CD14-positive monocyte (primary cell): ENCODE measurements around the gene SLC25A52. TPM values are rescaled to one million over a fixed set of nuclear protein-coding genes. Genes with fewer than 3 reads are reported as not detected.

ENCODE experiments used
- DNase-seq, 3 donors: peaks; one replicate each; pipeline ENCODE4 v3.0.0-alpha.2; 2011 to 2022
- H2AFZ ChIP-seq: 2 replicates; pipeline ENCODE4 v1.6.0; 2012; ENCODE audit warnings: mild to moderate bottlenecking, low read depth, low read length, inconsistent platforms; ENCODE audit not compliant: insufficient read depth, poor library complexity, severe bottlenecking
- H3K27ac ChIP-seq, 2 donors: 1 replicate in 1 of 2; 2 replicates in 1 of 2; pipeline ENCODE4 v1.5.1; 2012 to 2013; ENCODE audit warnings: low read length in 2 of 2, control low read depth in 1 of 2, inconsistent platforms in 1 of 2, low read depth in 1 of 2, mild to moderate bottlenecking in 1 of 2
- H3K27me3 ChIP-seq, 2 donors: one replicate each; pipeline versions ENCODE4 v1.6.0 to v1.6.1; 2011 to 2013; ENCODE audit warnings: low read length in 2 of 2; ENCODE audit not compliant: control insufficient read depth in 2 of 2, insufficient read depth in 2 of 2
- H3K36me3 ChIP-seq, 2 donors: replicated peaks in 1 of 2; 1 replicate in 1 of 2; 2 replicates in 1 of 2; pipeline versions ENCODE4 v1.5.1 to v1.6.1; 2012 to 2013; ENCODE audit warnings: low read length in 2 of 2, control low read depth in 1 of 2, inconsistent platforms in 1 of 2, mild to moderate bottlenecking in 1 of 2; ENCODE audit not compliant: insufficient read depth in 2 of 2, control insufficient read depth in 1 of 2
- H3K4me1 ChIP-seq, 2 donors: 1 replicate in 1 of 2; 2 replicates in 1 of 2; pipeline versions ENCODE4 v1.5.1 to v1.6.1; 2012 to 2013; ENCODE audit warnings: low read length in 2 of 2, control low read depth in 1 of 2, inconsistent platforms in 1 of 2, mild to moderate bottlenecking in 1 of 2, moderate library complexity in 1 of 2; ENCODE audit not compliant: insufficient read depth in 2 of 2, control insufficient read depth in 1 of 2
- H3K4me2 ChIP-seq: replicated peaks from 2 replicates; pipeline ENCODE3; 2012; ENCODE audit warnings: low read length, moderate library complexity, mild to moderate bottlenecking; ENCODE audit not compliant: poor library complexity, severe bottlenecking; ENCODE audit errors: extremely low read depth
- H3K4me3 ChIP-seq, 3 experiments: fragments of 200-600 bp in 1 of 3; sonication (generic) in 1 of 3; replicated peaks in 1 of 3; 1 replicate in 2 of 3; 2 replicates in 1 of 3; pipeline ENCODE4 v1.5.1; 2011 to 2013; ENCODE audit warnings: low read length in 3 of 3, mild to moderate bottlenecking in 3 of 3, control low read depth in 2 of 3, low read depth in 2 of 3, inconsistent platforms in 1 of 3, moderate library complexity in 1 of 3
- H3K79me2 ChIP-seq: 2 replicates; pipeline ENCODE4 v1.6.0; 2012; ENCODE audit warnings: mild to moderate bottlenecking, control low read depth, inconsistent platforms, low read length, moderate library complexity; ENCODE audit not compliant: insufficient read depth
- H3K9ac ChIP-seq: 2 replicates; pipeline ENCODE4 v1.6.0; 2017; ENCODE audit warnings: low read length, mild to moderate bottlenecking; ENCODE audit not compliant: insufficient read depth, poor library complexity, severe bottlenecking
- H3K9me3 ChIP-seq, 2 donors: replicated peaks in 1 of 2; 1 replicate in 1 of 2; 2 replicates in 1 of 2; pipeline versions ENCODE4 v1.5.1 to v1.6.1; 2012 to 2013; ENCODE audit warnings: low read length in 2 of 2, control low read depth in 1 of 2; ENCODE audit not compliant: control insufficient read depth in 1 of 2, insufficient read depth in 1 of 2
- H4K20me1 ChIP-seq: 2 replicates; pipeline ENCODE4 v1.6.0; 2012; ENCODE audit warnings: mild to moderate bottlenecking, low read length, control low read depth, moderate library complexity; ENCODE audit not compliant: insufficient read depth
- H3K27ac Mint-ChIP-seq, 7 donors: one replicate each; pipeline ENCODE4 v1.8.0; 2020; ENCODE audit warnings: mild to moderate bottlenecking in 7 of 7, mixed read lengths in 7 of 7, moderate library complexity in 6 of 7, inconsistent platforms in 2 of 7
- H3K27me3 Mint-ChIP-seq, 3 donors: one replicate each; pipeline ENCODE4 v1.8.0; 2021 to 2022; ENCODE audit warnings: low read depth in 3 of 3, mild to moderate bottlenecking in 3 of 3, mixed read lengths in 3 of 3, moderate library complexity in 3 of 3, inconsistent platforms in 1 of 3
- H3K36me3 Mint-ChIP-seq, 2 donors: one replicate each; pipeline ENCODE4 v1.8.0; 2020; ENCODE audit warnings: mixed read lengths in 2 of 2, inconsistent platforms in 1 of 2, mild to moderate bottlenecking in 1 of 2
- H3K4me1 Mint-ChIP-seq: one replicate; pipeline ENCODE4 v1.8.0; 2020; ENCODE audit warnings: mild to moderate bottlenecking, mixed read lengths
- H3K4me3 Mint-ChIP-seq, 2 donors: one replicate each; pipeline ENCODE4 v1.8.0; 2020; ENCODE audit warnings: mild to moderate bottlenecking in 2 of 2, mixed read lengths in 2 of 2, moderate library complexity in 1 of 2
- H3K9me3 Mint-ChIP-seq, 7 donors: one replicate each; pipeline ENCODE4 v1.8.0; 2020 to 2022; ENCODE audit warnings: mixed read lengths in 7 of 7, mild to moderate bottlenecking in 6 of 7, moderate library complexity in 6 of 7, inconsistent platforms in 2 of 7
- WGBS: methylation state at CpG from one replicate; pipeline ENCODE4 v1.1.5; 2013; ENCODE audit warnings: missing lambda C conversion rate; ENCODE audit not compliant: insufficient coverage; 5-methylcytosine and 5-hydroxymethylcytosine counted together
- intact Hi-C, 2 donors: fragments of 100-400 bp; cut with micrococcal nuclease; formaldehyde crosslinking; loops; one replicate each; pipeline versions ENCODE4 v1.15.0 to v1.15.1; 2023
- polyA plus RNA-seq, 3 donors: library from polyadenylated mRNA; depleted of rRNA in 1 of 3; unstranded in 2 of 3; stranded (reverse) in 1 of 3; fragments of 300-500 nt in 2 of 3; fragments of >200 nt in 1 of 3; fragmentation: Illumina TruSeq in 2 of 3; gene quantifications; 1 replicate in 2 of 3; 2 replicates in 1 of 3; pipeline ENCODE4 v1.2.3, GENCODE V29; 2012 to 2021
- TF ChIP-seq, protein P1 (sequence below): fragments of 200-600 bp; IDR thresholded peaks from one replicate; pipeline ENCODE4 v1.8.0; 2022; ENCODE audit warnings: antibody characterized with exemption, mild to moderate bottlenecking

SLC25A52 gene
- polyA plus RNA-seq, 3 donors = not detected

DNA sequence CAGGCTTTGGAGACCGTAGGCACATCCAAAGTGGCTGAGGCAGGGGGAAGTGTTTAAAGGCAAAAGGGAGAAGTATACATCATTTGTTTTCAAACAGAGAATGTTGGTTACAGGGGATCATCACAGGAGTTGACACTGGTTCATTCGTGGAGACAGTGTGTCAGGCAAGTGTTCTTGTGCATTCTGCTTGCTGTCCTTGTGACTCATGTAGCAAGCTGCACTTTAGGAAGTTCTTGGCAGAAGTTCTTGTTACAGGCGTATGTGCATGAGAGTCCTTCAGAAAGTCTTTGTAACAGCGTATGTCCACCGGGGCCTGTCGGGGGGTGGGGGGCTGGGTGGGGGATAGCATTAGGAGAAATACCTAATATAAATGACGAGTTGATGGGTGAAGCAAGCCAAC is 39.8 kb downstream of the SLC25A52 start:
- H3K27me3 Mint-ChIP-seq = peaks cover 17 to 23% (median 23%) of the 10 kb centered on the region in 3 donors
- H3K27me3 ChIP-seq = peaks cover 2 to 15% of the 10 kb centered on the region in 2 donors
- intact Hi-C loops = loop anchor here in 1 of 2 donors (5.0 kb wide), 1 partner anchor 164 kb away; no protein-coding TSS in a partner anchor

DNA sequence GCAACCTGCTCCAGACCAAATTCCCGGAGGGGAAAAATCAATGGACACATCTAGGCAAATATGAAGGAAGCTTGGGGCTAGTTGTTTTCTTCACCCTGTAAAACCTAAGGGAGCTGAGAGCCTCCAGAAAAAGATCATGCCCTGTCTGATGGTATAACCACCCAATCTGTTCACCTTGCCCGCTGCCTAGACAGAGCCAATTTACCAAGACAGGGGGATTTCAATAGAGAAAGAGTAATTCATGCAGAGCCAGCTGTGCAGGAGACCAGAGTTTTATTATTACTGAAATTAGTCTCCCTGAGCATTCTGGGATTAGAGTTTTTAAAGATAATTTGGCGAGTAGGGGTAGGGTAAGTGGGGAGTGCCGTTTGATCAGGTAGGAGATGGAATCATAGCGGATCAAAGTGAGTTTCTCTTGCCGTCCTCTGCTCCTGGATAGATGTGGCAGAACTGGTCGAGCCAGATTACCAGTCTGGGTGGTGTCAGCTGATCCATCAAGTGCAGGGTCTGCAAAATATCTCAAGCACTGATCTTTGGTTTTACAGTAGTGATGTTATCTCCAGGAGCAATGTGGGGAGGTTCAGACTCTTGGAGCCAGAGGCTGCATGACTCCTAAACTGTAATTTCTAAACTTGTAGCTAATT is 41.2 kb downstream of the SLC25A52 start:
- intact Hi-C loops = loop anchor here in 1 of 2 donors (5.0 kb wide), 1 partner anchor 162 kb away; no protein-coding TSS in a partner anchor
- 94% methylated on average over 5 of the region's 7 CpGs for WGBS
- H3K27me3 ChIP-seq = peaks cover 2 to 14% of the 10 kb centered on the region in 2 donors
- H3K4me1 Mint-ChIP-seq = peaks cover 12% of the 10 kb centered on the region
- DNase-seq = no peak
- no peak overlapping the region for H3K27ac ChIP-seq
- H3K9ac ChIP-seq = no peak overlapping the region
- no peaks in the 10 kb centered on the region for H3K79me2 ChIP-seq
- H3K9me3 ChIP-seq = peaks cover 6 to 10% of the 10 kb centered on the region in 2 donors
- H3K4me2 ChIP-seq = no peak overlapping the region
- TF ChIP-seq, protein P1, sequence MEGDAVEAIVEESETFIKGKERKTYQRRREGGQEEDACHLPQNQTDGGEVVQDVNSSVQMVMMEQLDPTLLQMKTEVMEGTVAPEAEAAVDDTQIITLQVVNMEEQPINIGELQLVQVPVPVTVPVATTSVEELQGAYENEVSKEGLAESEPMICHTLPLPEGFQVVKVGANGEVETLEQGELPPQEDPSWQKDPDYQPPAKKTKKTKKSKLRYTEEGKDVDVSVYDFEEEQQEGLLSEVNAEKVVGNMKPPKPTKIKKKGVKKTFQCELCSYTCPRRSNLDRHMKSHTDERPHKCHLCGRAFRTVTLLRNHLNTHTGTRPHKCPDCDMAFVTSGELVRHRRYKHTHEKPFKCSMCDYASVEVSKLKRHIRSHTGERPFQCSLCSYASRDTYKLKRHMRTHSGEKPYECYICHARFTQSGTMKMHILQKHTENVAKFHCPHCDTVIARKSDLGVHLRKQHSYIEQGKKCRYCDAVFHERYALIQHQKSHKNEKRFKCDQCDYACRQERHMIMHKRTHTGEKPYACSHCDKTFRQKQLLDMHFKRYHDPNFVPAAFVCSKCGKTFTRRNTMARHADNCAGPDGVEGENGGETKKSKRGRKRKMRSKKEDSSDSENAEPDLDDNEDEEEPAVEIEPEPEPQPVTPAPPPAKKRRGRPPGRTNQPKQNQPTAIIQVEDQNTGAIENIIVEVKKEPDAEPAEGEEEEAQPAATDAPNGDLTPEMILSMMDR = no peak
- peaks cover 7% of the 10 kb centered on the region in 2 donors for H3K4me1 ChIP-seq
- no peaks in the 10 kb centered on the region for H3K36me3 Mint-ChIP-seq
- no peak overlapping the region for H3K27ac Mint-ChIP-seq
- no peaks in the 10 kb centered on the region for H3K36me3 ChIP-seq
- no peak overlapping the region for H2AFZ ChIP-seq
- peaks cover 9 to 18% (median 14%) of the 10 kb centered on the region in 7 donors for H3K9me3 Mint-ChIP-seq
- H3K27me3 Mint-ChIP-seq = peaks cover 12 to 17% (median 14%) of the 10 kb centered on the region in 3 donors
- H4K20me1 ChIP-seq = no peaks in the 10 kb centered on the region
- H3K4me3 ChIP-seq = no peak overlapping the region
- no peak overlapping the region for H3K4me3 Mint-ChIP-seq

More for the DNA sequence above, 39.8 kb downstream of the SLC25A52 start:
- WGBS = 67% methylated on average over 3 of the region's 7 CpGs
- Mint-ChIP-seq H3K9me3 (peaks cover 9 to 18% (median 14%) of the 10 kb centered on the region in 7 donors), H3K4me3 (no peak overlapping the region), H3K27ac (no peak overlapping the region), H3K4me1 (peaks cover 16% of the 10 kb centered on the region), H3K36me3 (no peaks in the 10 kb centered on the region)
- H2AFZ ChIP-seq = no peak overlapping the region
- TF ChIP-seq, protein P1 = no peak
- H3K9me3 ChIP-seq = peaks cover 6 to 10% of the 10 kb centered on the region in 2 donors
- H3K27ac ChIP-seq = no peak overlapping the region
- DNase-seq = no peak
- no peaks in the 10 kb centered on the region for H3K79me2 ChIP-seq
- no peak overlapping the region for H3K9ac ChIP-seq
- H3K36me3 ChIP-seq = no peaks in the 10 kb centered on the region
- no peak overlapping the region for H3K4me2 ChIP-seq
- no peak overlapping the region for H3K4me3 ChIP-seq
- H3K4me1 ChIP-seq = peaks cover 7% of the 10 kb centered on the region in 2 donors
- no peaks in the 10 kb centered on the region for H4K20me1 ChIP-seq
